SK-N-SH (cell line): ENCODE measurements around the gene TPRG1L. TPM values are rescaled to one million over a fixed set of nuclear protein-coding genes. Genes with fewer than 3 reads are reported as not detected.
"Not testable (repeated sequence)": the region's sequence is repeated elsewhere in the genome, so short reads cannot be mapped to it uniquely, and the experiment has no call there.

Experiments used
- CTCF ChIA-PET: fragments of 300-600, 350-600 bp; formaldehyde crosslinking; extraction: SDS; loops from one replicate; lab custom pipeline; 2021; lab: Yijun Ruan, JAX
- POLR2A ChIA-PET: fragments of 350-600 bp; sonication (Branson Sonifier 250); formaldehyde crosslinking; extraction: SDS; loops from one replicate; lab custom pipeline; 2020; ENCODE audit warnings: antibody characterized with exemption, inconsistent platforms; lab: Yijun Ruan, JAX
- DNase-seq: peaks from one replicate; pipeline ENCODE4 v3.0.0; 2012
- H2AFZ ChIP-seq: fragments of 200-600 bp; sonication (generic); 2 replicates; pipeline ENCODE4 v1.8.1; 2016; ENCODE audit warnings: antibody characterized with exemption, mild to moderate bottlenecking, low read depth
- H3F3A ChIP-seq: fragments of 200-600 bp; sonication (generic); replicated peaks from 2 replicates; pipeline ENCODE3; 2016; ENCODE audit warnings: antibody characterized with exemption, mild to moderate bottlenecking; ENCODE audit not compliant: insufficient read depth
- H3K27ac ChIP-seq, 2 experiments: fragments of 200-500 bp in 1 of 2; fragments of 200-600 bp in 1 of 2; sonication (Bioruptor generic) in 1 of 2; sonication (generic), shearing (Covaris generic) in 1 of 2; 2 replicates each; pipeline versions ENCODE4 v1.5.1 to v1.6.1; 2014 to 2016; ENCODE audit warnings: low read depth in 2 of 2, inconsistent platforms in 1 of 2, low read length in 1 of 2, mild to moderate bottlenecking in 1 of 2, mixed read lengths in 1 of 2
- H3K27me3 ChIP-seq: fragments of 200-600 bp; sonication (generic), shearing (Covaris generic); 2 replicates; pipeline ENCODE4 v1.6.1; 2016; ENCODE audit warnings: mixed run types; ENCODE audit not compliant: insufficient read depth
- H3K36me3 ChIP-seq, 2 experiments: fragments of 200-500 bp in 1 of 2; fragments of 200-600 bp in 1 of 2; sonication (Bioruptor generic) in 1 of 2; sonication (generic) in 1 of 2; replicated peaks in 1 of 2; 2 replicates each; pipeline versions ENCODE3 to v1.5.1; 2014 to 2016; ENCODE audit warnings: low read length in 1 of 2, mild to moderate bottlenecking in 1 of 2; ENCODE audit not compliant: insufficient read depth in 2 of 2, control insufficient read depth in 1 of 2
- H3K4me1 ChIP-seq, 2 experiments: fragments of 200-500 bp in 1 of 2; fragments of 200-600 bp in 1 of 2; sonication (Bioruptor generic) in 1 of 2; sonication (generic), shearing (Covaris generic) in 1 of 2; 2 replicates each; pipeline versions ENCODE4 v1.5.1 to v1.6.1; 2014 to 2016; ENCODE audit warnings: low read depth in 1 of 2, low read length in 1 of 2, mixed run types in 1 of 2; ENCODE audit not compliant: insufficient read depth in 2 of 2, control insufficient read depth in 1 of 2
- H3K4me2 ChIP-seq: fragments of 200-600 bp; sonication (generic), shearing (Covaris generic); 2 replicates; pipeline ENCODE4 v1.6.1; 2017; ENCODE audit warnings: mixed run types
- H3K4me3 ChIP-seq, 2 experiments: fragments of 200-500 bp in 1 of 2; fragments of 200-600 bp in 1 of 2; sonication (Bioruptor generic) in 1 of 2; sonication (generic), shearing (Covaris generic) in 1 of 2; 2 replicates each; pipeline versions ENCODE4 v1.5.1 to v1.8.1; 2014 to 2016; ENCODE audit warnings: low read depth in 2 of 2, inconsistent platforms in 1 of 2, low read length in 1 of 2, mild to moderate bottlenecking in 1 of 2, mixed read lengths in 1 of 2, moderate library complexity in 1 of 2
- H3K79me2 ChIP-seq: fragments of 200-600 bp; sonication (generic); 2 replicates; pipeline ENCODE4 v1.8.1; 2017; ENCODE audit warnings: mild to moderate bottlenecking; ENCODE audit not compliant: insufficient read depth
- H3K9ac ChIP-seq: fragments of 200-600 bp; sonication (generic); 2 replicates; pipeline ENCODE4 v1.6.1; 2017; ENCODE audit warnings: mixed run types
- H3K9me2 ChIP-seq: fragments of 200-600 bp; sonication (generic); 2 replicates; pipeline ENCODE4 v1.6.1; 2017; ENCODE audit warnings: mixed run types
- H3K9me3 ChIP-seq: fragments of 200-600 bp; sonication (generic); 2 replicates; pipeline ENCODE4 v1.6.1; 2017; ENCODE audit warnings: mixed run types, mild to moderate bottlenecking, moderate library complexity
- H4K20me1 ChIP-seq: fragments of 200-600 bp; sonication (generic); 2 replicates; pipeline ENCODE4 v1.6.1; 2017; ENCODE audit warnings: mild to moderate bottlenecking, mixed run types; ENCODE audit not compliant: insufficient read depth
- CHD2 ChIP-seq: fragments of 150-350 bp; IDR thresholded peaks from 2 replicates; pipeline ENCODE4 v1.6.1; 2018; ENCODE audit warnings: low read length; ENCODE audit not compliant: partially characterized antibody
- ELF1 ChIP-seq: IDR thresholded peaks from 2 replicates; pipeline ENCODE4 v1.4.0; 2012
- EZH2phosphoT487 ChIP-seq: fragments of 200-600 bp; sonication (generic); IDR thresholded peaks from 2 replicates; pipeline ENCODE4 v1.6.1; 2017; ENCODE audit warnings: low read depth, mixed run types, mild to moderate bottlenecking, antibody characterized with exemption, moderate library complexity, borderline replicate concordance
- FOSL2 ChIP-seq: IDR thresholded peaks from 2 replicates; pipeline ENCODE4 v1.4.0; 2012; ENCODE audit warnings: low read depth, mild to moderate bottlenecking, moderate library complexity, borderline replicate concordance
- FOXJ3 ChIP-seq: sonication (generic); formaldehyde crosslinking; IDR thresholded peaks from 2 replicates; pipeline ENCODE4 v1.5.1; 2020; ENCODE audit warnings: mild to moderate bottlenecking, missing genetic modification reagents
- GABPA ChIP-seq: IDR thresholded peaks from 2 replicates; pipeline ENCODE4 v1.4.0; 2012; ENCODE audit warnings: low read depth, mild to moderate bottlenecking
- GATA2 ChIP-seq: sonication (generic); formaldehyde crosslinking; IDR thresholded peaks from 2 replicates; pipeline ENCODE4 v1.5.0; 2020; ENCODE audit warnings: mild to moderate bottlenecking, missing genetic modification reagents
- JUND ChIP-seq: IDR thresholded peaks from 2 replicates; pipeline ENCODE4 v1.4.0; 2012
- NRF1 ChIP-seq: IDR thresholded peaks from 2 replicates; pipeline ENCODE4 v1.6.1; 2012; ENCODE audit warnings: low read depth, mild to moderate bottlenecking, low read length
- REST ChIP-seq: IDR thresholded peaks from 2 replicates; pipeline ENCODE4 v1.6.1; 2012; ENCODE audit warnings: mild to moderate bottlenecking, low read depth, low read length, moderate library complexity
- RXRA ChIP-seq: IDR thresholded peaks from 2 replicates; pipeline ENCODE4 v1.4.0; 2012; ENCODE audit warnings: low read depth, mild to moderate bottlenecking, borderline replicate concordance
- SIN3A ChIP-seq: IDR thresholded peaks from 2 replicates; pipeline ENCODE4 v1.6.1; 2012; ENCODE audit warnings: low read depth, mild to moderate bottlenecking, low read length, moderate library complexity, borderline replicate concordance
- TEAD4 ChIP-seq: IDR thresholded peaks from 2 replicates; pipeline ENCODE4 v1.4.0; 2012; ENCODE audit warnings: mild to moderate bottlenecking, borderline replicate concordance; ENCODE audit not compliant: insufficient read depth
- USF1 ChIP-seq: IDR thresholded peaks from 2 replicates; pipeline ENCODE4 v1.4.0; 2012; ENCODE audit warnings: low read depth, borderline replicate concordance
- ZBTB33 ChIP-seq: IDR thresholded peaks from 2 replicates; pipeline ENCODE4 v1.4.0; 2012; ENCODE audit warnings: low read depth, borderline replicate concordance
- WGBS: methylation state at CpG from one replicate; pipeline ENCODE4 v1.1.6; 2017; ENCODE audit warnings: low lambda C conversion rate; 5-methylcytosine and 5-hydroxymethylcytosine counted together
- polyA plus RNA-seq, 3 experiments: library from polyadenylated mRNA; depleted of rRNA; stranded (reverse); fragments of >200 nt; gene quantifications; 2 replicates each; pipeline ENCODE4 v1.2.3, GENCODE V29; 2012

Gene TPRG1L
- polyA plus RNA-seq, 1 of the 3 experiments (the other 2 are of a cell fraction): 25.9 TPM

- Histone ChIP-seq H3K27me3 (no peaks in the 10 kb centered on the region), H3K9ac (no peak overlapping the region), H3K4me1 (peaks cover 0 to 16% of the 10 kb centered on the region in 2 experiments; a peak in 1 of 4 replicates), H2AFZ (no peak overlapping the region), H3K79me2 (no peaks in the 10 kb centered on the region), H3K9me3 (no peaks in the 10 kb centered on the region), H4K20me1 (no peaks in the 10 kb centered on the region), H3K4me3 (no peak overlapping the region), H3K27ac (no peak overlapping the region), H3F3A (no peaks in the 10 kb centered on the region), H3K36me3 (no peaks in the 10 kb centered on the region), H3K9me2 (no peaks in the 10 kb centered on the region), H3K4me2 (no peak overlapping the region)
- ChIA-PET CTCF (no interaction called here), POLR2A (no interaction called here)
- 83% methylated on average over 7 of the region's 7 CpGs for WGBS
- DNase-seq: no peak
- TF ChIP-seq ELF1: no peak
- no peak for TF ChIP-seq SIN3A
- TF ChIP-seq ZBTB33: no peak
- TF ChIP-seq GABPA: no peak
- no peak for TF ChIP-seq FOSL2
- no peak for TF ChIP-seq GATA2
- TF ChIP-seq EZH2phosphoT487: no peak
- TF ChIP-seq CHD2: no peak
These were observed 39.9 kb upstream of the TPRG1L start for GRCh38 chr1:3584915-3585314.

- H3K36me3 ChIP-seq, H3F3A ChIP-seq, H3K9ac ChIP-seq, H3K4me2 ChIP-seq, H3K4me3 ChIP-seq, H3K9me3 ChIP-seq, CTCF ChIA-PET, POLR2A ChIA-PET, H2AFZ ChIP-seq, DNase-seq, H4K20me1 ChIP-seq, H3K79me2 ChIP-seq, H3K27ac ChIP-seq, H3K9me2 ChIP-seq, H3K27me3 ChIP-seq: not testable (repeated sequence)
- H3K4me1 ChIP-seq: peaks cover 0 to 21% of the 10 kb centered on the region in 2 experiments; a peak in 1 of 4 replicates
- 45% methylated on average over 6 of the region's 6 CpGs for WGBS
These were observed 39.4 kb upstream of the TPRG1L start for GRCh38 chr1:3585353-3585868.

- H3K36me3 ChIP-seq: no peaks in the 10 kb centered on the region
- ChIA-PET POLR2A (no interaction called here), CTCF (interaction anchor here (3.4 kb wide), 1 partner anchor 33 kb away, joined by 23 read pairs; no protein-coding TSS in a partner anchor)
- no peaks in the 10 kb centered on the region for H3K27me3 ChIP-seq
- peaks cover 0 to 23% of the 10 kb centered on the region in 2 experiments; a peak in 1 of 4 replicates for H3K4me1 ChIP-seq
- H2AFZ ChIP-seq: no peak overlapping the region
- DNase-seq: no peak
- H3K4me2 ChIP-seq: no peak overlapping the region
- no peaks in the 10 kb centered on the region for H3K9me2 ChIP-seq
- H3K4me3 ChIP-seq: no peak overlapping the region
- WGBS: 72% methylated on average over 19 of the region's 19 CpGs
- no peaks in the 10 kb centered on the region for H3F3A ChIP-seq
- no peaks in the 10 kb centered on the region for H3K79me2 ChIP-seq
- no peaks in the 10 kb centered on the region for H4K20me1 ChIP-seq
- H3K9ac ChIP-seq: no peak overlapping the region
- H3K27ac ChIP-seq: no peak overlapping the region
- H3K9me3 ChIP-seq: no peaks in the 10 kb centered on the region
- TF ChIP-seq FOSL2 (no peak), NRF1 (no peak), REST (no peak), USF1 (no peak), RXRA (no peak), CHD2 (no peak), JUND (no peak), GABPA (no peak), FOXJ3 (no peak), TEAD4 (no peak)
These were observed 38.8 kb upstream of the TPRG1L start for GRCh38 chr1:3585940-3586568.
